Measurements from ENCODE around the gene HIBCH. TPM values are rescaled to one million over a fixed set of nuclear protein-coding genes. Genes with fewer than 3 reads are reported as not detected.

The HIBCH gene
- total and polyA plus RNA-seq, 2 donors from 2014 or later: 35.7 to 115 TPM

GRCh38 chr2:190311893-190312634, 7.6 kb downstream of the HIBCH start:
- no peak for FAIRE-seq
- Histone ChIP-seq H3K27ac (ENCODE audit: low read depth in 2 of 2, low read length in 2 of 2) (no peak overlapping the region), H3K4me1 (ENCODE audit: control insufficient read depth in 2 of 3, insufficient read depth in 2 of 3, low read depth in 1 of 3, low read length in 3 of 3) (peaks cover 0 to 2% (median 0%) of the 10 kb centered on the region in 3 donors), H3K9ac (ENCODE audit: low read length in 3 of 3) (no peak overlapping the region), H3K27me3 (ENCODE audit: control insufficient read depth, insufficient read depth, low read length) (no peaks in the 10 kb centered on the region), H3K4me3 (ENCODE audit: low read length in 3 of 3) (no peak overlapping the region), H3K9me3 (ENCODE audit: control insufficient read depth in 2 of 3, insufficient read depth in 1 of 3, low read length in 3 of 3) (no peaks in the 10 kb centered on the region), H3K36me3 (ENCODE audit: control insufficient read depth in 2 of 3, insufficient read depth in 3 of 3, low read length in 3 of 3) (peaks cover 0 to 8% (median 6%) of the 10 kb centered on the region in 3 donors)
- intact Hi-C loops (cut with DNase I): no loop called here
- TF ChIP-seq CTCF (IDR thresholded peaks at IDR 0.05; ENCODE audit: borderline replicate concordance, extremely low read depth, insufficient read depth): no peak
- no peak for DNase-seq

DNA sequence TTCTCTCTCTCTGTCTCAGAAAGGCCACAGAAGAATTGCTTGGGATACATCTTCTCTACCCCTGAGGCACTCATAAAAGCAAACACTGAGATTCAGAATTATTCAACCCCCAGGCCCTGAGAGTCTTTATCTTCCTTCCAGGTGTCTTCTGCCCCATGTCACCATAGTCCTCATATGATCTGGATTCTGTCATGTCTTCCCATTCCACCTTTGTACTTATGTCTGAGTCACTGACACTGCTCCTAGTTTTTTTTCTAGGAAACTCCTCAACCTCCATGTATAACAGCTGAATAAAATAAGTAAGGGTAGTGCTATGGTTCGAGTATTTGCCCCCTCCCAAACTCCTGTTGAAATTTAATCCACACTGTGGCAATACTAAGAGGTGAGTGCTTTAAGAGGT, 11.6 kb downstream of the HIBCH start:
- no peak overlapping the region for H3K9ac ChIP-seq (ENCODE audit: low read length in 3 of 3)
- FAIRE-seq: no peak
- H3K4me1 ChIP-seq (ENCODE audit: control insufficient read depth in 2 of 3, insufficient read depth in 2 of 3, low read depth in 1 of 3, low read length in 3 of 3): peaks cover 0 to 6% (median 0%) of the 10 kb centered on the region in 3 donors
- intact Hi-C loops (cut with DNase I): no loop called here
- no peak for TF ChIP-seq CTCF (IDR thresholded peaks at IDR 0.05; ENCODE audit: borderline replicate concordance, extremely low read depth, insufficient read depth)
- no peak overlapping the region for H3K4me3 ChIP-seq (ENCODE audit: low read length in 3 of 3)
- peaks cover 0 to 8% (median 6%) of the 10 kb centered on the region in 3 donors for H3K36me3 ChIP-seq (ENCODE audit: control insufficient read depth in 2 of 3, insufficient read depth in 3 of 3, low read length in 3 of 3)
- no peak overlapping the region for H3K27ac ChIP-seq (ENCODE audit: low read depth in 2 of 2, low read length in 2 of 2)
- no peaks in the 10 kb centered on the region for H3K27me3 ChIP-seq (ENCODE audit: control insufficient read depth, insufficient read depth, low read length)
- DNase-seq: no peak
- H3K9me3 ChIP-seq (ENCODE audit: control insufficient read depth in 2 of 3, insufficient read depth in 1 of 3, low read length in 3 of 3): no peaks in the 10 kb centered on the region

DNA sequence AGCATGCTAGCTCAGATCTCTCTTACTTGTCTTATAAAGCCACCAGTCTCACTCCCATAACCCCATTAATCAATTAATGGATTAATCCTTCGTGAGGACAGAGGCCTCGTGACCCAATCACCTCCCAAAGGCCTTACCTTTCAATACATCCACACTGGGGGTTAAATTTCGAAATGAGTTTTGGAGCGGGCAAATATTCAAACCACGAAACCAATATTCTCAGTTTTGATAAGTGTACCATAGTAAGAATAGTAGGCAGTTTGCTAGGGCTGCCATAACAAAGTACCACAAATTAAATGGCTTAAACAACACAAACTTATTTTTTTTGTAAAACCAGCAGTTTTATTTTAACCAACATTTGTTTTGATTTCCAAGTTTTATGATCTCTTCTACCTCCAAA, 15.2 kb downstream of the HIBCH start:
- no peak for TF ChIP-seq CTCF (IDR thresholded peaks at IDR 0.05; ENCODE audit: borderline replicate concordance, extremely low read depth, insufficient read depth)
- no peak overlapping the region for H3K4me3 ChIP-seq (ENCODE audit: low read length in 3 of 3)
- no peak overlapping the region for H3K9ac ChIP-seq (ENCODE audit: low read length in 3 of 3)
- DNase-seq: no peak
- FAIRE-seq: no peak
- H3K27ac ChIP-seq (ENCODE audit: low read depth in 2 of 2, low read length in 2 of 2): no peak overlapping the region
- peaks cover 0 to 11% (median 2%) of the 10 kb centered on the region in 3 donors for H3K4me1 ChIP-seq (ENCODE audit: control insufficient read depth in 2 of 3, insufficient read depth in 2 of 3, low read depth in 1 of 3, low read length in 3 of 3)
- H3K9me3 ChIP-seq (ENCODE audit: control insufficient read depth in 2 of 3, insufficient read depth in 1 of 3, low read length in 3 of 3): no peaks in the 10 kb centered on the region
- H3K27me3 ChIP-seq (ENCODE audit: control insufficient read depth, insufficient read depth, low read length): no peaks in the 10 kb centered on the region
- H3K36me3 ChIP-seq (ENCODE audit: control insufficient read depth in 2 of 3, insufficient read depth in 3 of 3, low read length in 3 of 3): peaks cover 4 to 7% (median 4%) of the 10 kb centered on the region in 3 donors
- intact Hi-C loops (cut with DNase I): no loop called here

Measured in kidney (tissue), 14 donors.